ENCODE data around the gene F8A1. TPM values are rescaled to one million over a fixed set of nuclear protein-coding genes. Genes with fewer than 3 reads are reported as not detected.
"Not testable (repeated sequence)": the region's sequence is repeated elsewhere in the genome, so short reads cannot be mapped to it uniquely, and the experiment has no call there.

The F8A1 gene
- 2.4 and 2.8 TPM in 2 replicates for total RNA-seq (2012; rRNA removed)

DNA sequence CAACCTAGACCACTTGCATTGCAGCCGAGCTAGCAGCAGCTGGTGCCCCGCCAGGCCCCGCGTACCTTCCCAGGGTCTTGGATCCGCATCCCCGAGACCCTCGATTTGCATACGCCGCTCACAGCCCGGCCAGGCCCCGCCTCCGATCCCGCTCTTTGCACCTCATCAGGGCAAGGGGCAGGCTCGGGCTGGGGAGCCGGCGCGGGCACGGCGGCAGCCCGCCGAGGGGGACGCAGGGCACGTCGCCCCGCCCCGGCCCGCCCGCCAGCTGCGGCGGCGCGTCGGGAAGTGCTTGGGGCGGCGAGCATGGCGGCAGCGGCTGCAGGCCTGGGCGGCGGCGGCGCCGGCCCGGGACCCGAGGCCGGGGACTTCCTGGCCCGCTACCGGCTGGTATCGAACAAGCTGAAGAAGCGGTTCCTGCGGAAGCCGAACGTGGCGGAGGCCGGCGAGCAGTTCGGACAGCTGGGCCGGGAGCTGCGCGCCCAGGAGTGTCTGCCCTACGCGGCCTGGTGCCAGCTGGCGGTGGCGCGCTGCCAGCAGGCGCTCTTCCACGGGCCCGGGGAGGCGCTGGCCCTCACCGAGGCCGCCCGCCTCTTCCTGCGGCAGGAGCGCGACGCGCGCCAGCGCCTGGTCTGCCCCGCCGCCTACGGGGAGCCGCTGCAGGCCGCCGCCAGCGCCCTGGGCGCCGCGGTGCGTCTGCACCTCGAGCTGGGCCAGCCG lies at the start of gene F8A1:
F8A1 (plus strand) TSS at position 287 of the 720 bp plus-strand sequence; CDS start at position 307, 20 bp downstream.
- not testable (repeated sequence) for H3K4me1 ChIP-seq (ENCODE audit: control insufficient read depth, insufficient read depth, low read length); H3K9me3 ChIP-seq (replicated peaks; ENCODE audit: low read length); H3K4me2 ChIP-seq (ENCODE audit: low read length); H3K9ac ChIP-seq (ENCODE audit: low read depth, low read length); H3K4me3 ChIP-seq (ENCODE audit: low read length); H3K36me3 ChIP-seq (ENCODE audit: insufficient read depth, low read length); H3K27me3 ChIP-seq (ENCODE audit: control insufficient read depth, insufficient read depth, low read length)

DNA sequence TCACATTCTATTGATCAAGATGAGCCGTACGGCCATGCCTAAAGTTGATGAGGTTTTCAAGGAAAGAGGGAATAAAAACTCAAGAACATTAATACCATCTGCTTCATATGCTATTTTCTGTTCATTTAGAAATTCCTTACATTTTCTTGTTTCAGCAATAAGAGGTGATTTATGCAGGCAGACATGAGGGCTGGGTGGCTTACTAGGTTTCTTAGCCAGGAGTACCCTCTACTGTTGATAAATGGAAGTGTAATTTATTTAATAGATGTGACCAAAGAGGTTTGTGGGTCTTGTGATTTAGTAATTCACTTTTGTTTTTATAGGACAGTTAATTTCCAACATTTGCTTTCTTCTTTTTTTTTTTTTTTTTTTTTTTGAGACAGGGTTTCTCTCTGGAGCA lies 45.3 kb upstream of the F8A1 start:
- Histone ChIP-seq H3K4me3 (ENCODE audit: low read length) (no peak overlapping the region), H3K36me3 (ENCODE audit: insufficient read depth, low read length) (no peaks in the 10 kb centered on the region), H3K9ac (ENCODE audit: low read depth, low read length) (no peak overlapping the region), H3K27me3 (ENCODE audit: control insufficient read depth, insufficient read depth, low read length) (no peaks in the 10 kb centered on the region), H3K4me2 (ENCODE audit: low read length) (no peak overlapping the region), H3K9me3 (replicated peaks; ENCODE audit: low read length) (peaks cover 4% of the 10 kb centered on the region), H3K4me1 (ENCODE audit: control insufficient read depth, insufficient read depth, low read length) (no peaks in the 10 kb centered on the region)

GRCh38 chrX:154850957-154851611 lies 35.1 kb upstream of the F8A1 start:
- Histone ChIP-seq H3K4me2 (ENCODE audit: low read length) (no peak overlapping the region), H3K4me1 (ENCODE audit: control insufficient read depth, insufficient read depth, low read length) (no peaks in the 10 kb centered on the region), H3K4me3 (ENCODE audit: low read length) (no peak overlapping the region), H3K36me3 (ENCODE audit: insufficient read depth, low read length) (no peaks in the 10 kb centered on the region), H3K9me3 (replicated peaks; ENCODE audit: low read length) (no peaks in the 10 kb centered on the region), H3K9ac (ENCODE audit: low read depth, low read length) (no peak overlapping the region), H3K27me3 (ENCODE audit: control insufficient read depth, insufficient read depth, low read length) (no peaks in the 10 kb centered on the region)

DNA sequence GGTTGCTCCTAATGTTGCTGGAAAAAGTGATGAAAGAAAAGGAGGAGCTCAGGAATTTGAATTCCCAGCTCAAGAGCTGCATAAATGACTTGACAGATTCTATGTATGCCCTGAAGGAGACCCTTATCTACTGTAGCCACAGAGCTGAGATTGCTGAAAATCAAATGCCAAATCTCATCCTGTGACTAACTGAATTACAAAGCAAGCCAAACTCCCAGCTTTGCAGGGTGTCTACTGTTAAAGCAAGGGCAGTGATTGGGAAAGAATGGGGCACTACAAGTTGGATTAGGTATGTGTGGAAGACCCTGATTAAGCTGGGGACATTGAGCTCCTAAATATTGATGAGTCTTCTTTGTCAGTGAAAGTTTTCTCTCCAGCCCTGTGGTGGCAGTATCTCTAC lies 30.9 kb upstream of the F8A1 start:
- no peaks in the 10 kb centered on the region for H3K27me3 ChIP-seq (ENCODE audit: control insufficient read depth, insufficient read depth, low read length)
- H3K4me1 ChIP-seq (ENCODE audit: control insufficient read depth, insufficient read depth, low read length), result no peaks in the 10 kb centered on the region
- no peak overlapping the region for H3K9ac ChIP-seq (ENCODE audit: low read depth, low read length)
- H3K36me3 ChIP-seq (ENCODE audit: insufficient read depth, low read length), result no peaks in the 10 kb centered on the region
- H3K4me2 ChIP-seq (ENCODE audit: low read length), result no peak overlapping the region
- H3K4me3 ChIP-seq (ENCODE audit: low read length), result no peak overlapping the region
- no peaks in the 10 kb centered on the region for H3K9me3 ChIP-seq (replicated peaks; ENCODE audit: low read length)

DNA sequence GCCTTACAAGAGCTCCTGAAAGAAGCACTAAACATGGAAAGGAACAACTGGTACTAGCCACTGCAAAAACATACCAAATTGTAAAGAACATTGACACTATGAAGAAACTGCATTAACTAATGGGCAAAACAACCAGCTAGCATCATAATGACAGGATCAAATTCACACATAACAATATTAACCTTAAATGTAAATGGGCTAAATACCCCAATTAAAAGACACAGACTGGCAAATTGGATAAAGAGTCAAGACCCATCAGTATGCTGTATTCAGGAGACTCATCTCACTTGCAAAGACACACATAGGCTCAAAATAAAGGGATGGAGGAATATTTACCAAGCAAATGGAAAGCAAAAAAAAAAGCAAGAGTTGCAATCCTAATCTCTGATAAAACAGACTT lies 17.6 kb upstream of the F8A1 start:
- not testable (repeated sequence) for H3K36me3 ChIP-seq (ENCODE audit: insufficient read depth, low read length); H3K4me2 ChIP-seq (ENCODE audit: low read length); H3K4me1 ChIP-seq (ENCODE audit: control insufficient read depth, insufficient read depth, low read length)

DNA sequence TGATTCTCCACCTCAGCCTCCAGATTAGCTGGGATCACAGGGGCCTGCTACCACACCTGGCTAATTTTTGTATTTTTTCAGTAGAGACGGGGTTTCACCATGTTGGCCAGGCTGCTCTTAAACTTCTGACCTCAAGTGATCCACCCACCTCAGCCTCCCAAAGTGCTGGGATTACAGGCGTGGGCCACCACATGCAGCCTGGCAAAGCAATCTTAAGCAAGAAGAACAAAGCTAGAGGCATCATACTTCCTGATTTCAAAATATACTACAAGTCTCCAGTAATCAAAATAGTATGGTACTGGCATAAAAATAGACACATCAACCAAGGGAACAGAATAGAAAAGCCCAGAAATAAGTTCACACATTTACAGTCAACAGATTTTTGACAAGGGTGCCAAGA lies 12.8 kb upstream of the F8A1 start:
- Histone ChIP-seq H3K9ac (ENCODE audit: low read depth, low read length) (no peak overlapping the region), H3K27me3 (ENCODE audit: control insufficient read depth, insufficient read depth, low read length) (no peaks in the 10 kb centered on the region), H3K4me3 (ENCODE audit: low read length) (no peak overlapping the region), H3K4me2 (ENCODE audit: low read length) (no peak overlapping the region), H3K36me3 (ENCODE audit: insufficient read depth, low read length) (no peaks in the 10 kb centered on the region), H3K4me1 (ENCODE audit: control insufficient read depth, insufficient read depth, low read length) (no peaks in the 10 kb centered on the region), H3K9me3 (replicated peaks; ENCODE audit: low read length) (no peaks in the 10 kb centered on the region)

More for the DNA sequence above, 17.6 kb upstream of the F8A1 start:
- not testable (repeated sequence) for H3K4me3 ChIP-seq (ENCODE audit: low read length); H3K9me3 ChIP-seq (replicated peaks; ENCODE audit: low read length); H3K27me3 ChIP-seq (ENCODE audit: control insufficient read depth, insufficient read depth, low read length); H3K9ac ChIP-seq (ENCODE audit: low read depth, low read length)

GRCh38 chrX:154884069-154884468 lies 2.1 kb upstream of the F8A1 start:
- H3K27me3 ChIP-seq (ENCODE audit: control insufficient read depth, insufficient read depth, low read length), result not testable (repeated sequence)

DNA sequence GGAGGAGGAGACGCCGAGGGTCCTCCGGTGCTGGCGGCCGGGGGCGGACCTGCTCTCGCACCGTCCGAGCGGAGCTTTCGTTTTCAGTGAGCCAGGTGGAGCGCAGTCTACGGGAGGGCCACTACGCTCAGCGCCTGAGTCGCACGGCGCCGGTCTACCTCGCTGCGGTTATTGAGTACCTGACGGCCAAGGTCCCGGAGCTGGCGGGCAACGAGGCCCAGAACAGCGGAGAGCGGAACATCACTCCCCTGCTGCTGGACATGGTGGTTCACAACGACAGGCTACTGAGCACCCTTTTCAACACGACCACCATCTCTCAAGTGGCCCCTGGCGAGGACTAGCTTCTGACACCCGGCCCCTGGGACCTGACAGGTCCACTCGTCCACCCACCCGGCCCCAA lies 1.1 kb upstream of the F8A1 start:
- not testable (repeated sequence) for H3K4me3 ChIP-seq (ENCODE audit: low read length); H3K9ac ChIP-seq (ENCODE audit: low read depth, low read length); H3K27me3 ChIP-seq (ENCODE audit: control insufficient read depth, insufficient read depth, low read length); H3K36me3 ChIP-seq (ENCODE audit: insufficient read depth, low read length); H3K4me2 ChIP-seq (ENCODE audit: low read length); H3K4me1 ChIP-seq (ENCODE audit: control insufficient read depth, insufficient read depth, low read length); H3K9me3 ChIP-seq (replicated peaks; ENCODE audit: low read length)

More at GRCh38 chrX:154884069-154884468, 2.1 kb upstream of the F8A1 start:
- not testable (repeated sequence) for H3K36me3 ChIP-seq (ENCODE audit: insufficient read depth, low read length); H3K4me2 ChIP-seq (ENCODE audit: low read length); H3K9me3 ChIP-seq (replicated peaks; ENCODE audit: low read length); H3K4me1 ChIP-seq (ENCODE audit: control insufficient read depth, insufficient read depth, low read length); H3K4me3 ChIP-seq (ENCODE audit: low read length); H3K9ac ChIP-seq (ENCODE audit: low read depth, low read length)

- not testable (repeated sequence) for H3K4me3 ChIP-seq (ENCODE audit: low read length); H3K4me1 ChIP-seq (ENCODE audit: control insufficient read depth, insufficient read depth, low read length); H3K27me3 ChIP-seq (ENCODE audit: control insufficient read depth, insufficient read depth, low read length); H3K9ac ChIP-seq (ENCODE audit: low read depth, low read length); H3K36me3 ChIP-seq (ENCODE audit: insufficient read depth, low read length); H3K9me3 ChIP-seq (replicated peaks; ENCODE audit: low read length); H3K4me2 ChIP-seq (ENCODE audit: low read length)
These were observed 606 bp upstream of the F8A1 start for GRCh38 chrX:154885549-154885948.

DNA sequence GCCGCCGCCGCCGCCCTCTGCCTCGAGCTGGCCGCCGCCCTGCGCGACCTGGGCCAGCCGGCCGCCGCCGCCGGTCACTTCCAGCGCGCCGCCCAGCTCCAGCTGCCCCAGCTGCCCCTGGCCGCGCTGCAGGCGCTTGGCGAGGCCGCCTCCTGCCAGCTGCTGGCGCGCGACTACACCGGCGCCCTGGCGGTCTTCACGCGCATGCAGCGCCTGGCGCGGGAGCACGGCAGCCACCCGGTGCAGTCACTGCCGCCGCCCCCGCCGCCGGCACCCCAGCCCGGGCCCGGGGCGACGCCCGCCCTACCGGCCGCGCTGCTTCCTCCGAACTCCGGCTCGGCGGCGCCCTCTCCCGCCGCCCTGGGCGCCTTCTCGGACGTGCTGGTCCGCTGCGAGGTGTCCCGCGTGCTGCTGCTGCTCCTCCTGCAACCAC lies 650 bp downstream of the F8A1 start:
- H3K4me1 ChIP-seq (ENCODE audit: control insufficient read depth, insufficient read depth, low read length); H3K9me3 ChIP-seq (replicated peaks; ENCODE audit: low read length); H3K36me3 ChIP-seq (ENCODE audit: insufficient read depth, low read length); H3K27me3 ChIP-seq (ENCODE audit: control insufficient read depth, insufficient read depth, low read length); H3K9ac ChIP-seq (ENCODE audit: low read depth, low read length); H3K4me2 ChIP-seq (ENCODE audit: low read length); H3K4me3 ChIP-seq (ENCODE audit: low read length): not testable (repeated sequence)

- H3K36me3 ChIP-seq (ENCODE audit: insufficient read depth, low read length), result no peaks in the 10 kb centered on the region
- H3K4me1 ChIP-seq (ENCODE audit: control insufficient read depth, insufficient read depth, low read length), result no peaks in the 10 kb centered on the region
- H3K9me3 ChIP-seq (replicated peaks; ENCODE audit: low read length), result no peaks in the 10 kb centered on the region
- no peak overlapping the region for H3K4me3 ChIP-seq (ENCODE audit: low read length)
- no peak overlapping the region for H3K9ac ChIP-seq (ENCODE audit: low read depth, low read length)
- H3K27me3 ChIP-seq (ENCODE audit: control insufficient read depth, insufficient read depth, low read length), result no peaks in the 10 kb centered on the region
- H3K4me2 ChIP-seq (ENCODE audit: low read length), result no peak overlapping the region
These were observed 5.0 kb downstream of the F8A1 start for GRCh38 chrX:154890990-154891639.

Data from skeletal muscle satellite cell (primary cell).